Psoas muscle (tissue), 8 donors: ENCODE results near the gene HELLS. TPM values are rescaled to one million over a fixed set of nuclear protein-coding genes. Genes with fewer than 3 reads are reported as not detected.
"Not testable (repeated sequence)": the region's sequence is repeated elsewhere in the genome, so short reads cannot be mapped to it uniquely, and the experiment has no call there.

Experiments
- ATAC-seq, 4 donors: fragments of 200-7000 bp; cut with Tn5 transposase; one replicate each; pipeline ENCODE4 v1.9.1; 2020; ENCODE audit warnings: moderate library complexity in 3 of 4, mild to moderate bottlenecking in 2 of 4
- DNase-seq, 2 donors: peaks; one replicate each; pipeline ENCODE4 v3.0.0-alpha.2; 2020
- H3K27ac ChIP-seq: fragments of 200-600 bp; one replicate; pipeline ENCODE4 v1.8.0; 2022
- H3K27me3 ChIP-seq, 3 donors: fragments of 200-600 bp in 1 of 3; one replicate each; pipeline versions ENCODE4 v1.6.1 to v1.8.0; 2013 to 2022; ENCODE audit warnings: low read length in 2 of 3, mild to moderate bottlenecking in 2 of 3, moderate library complexity in 1 of 3; ENCODE audit not compliant: insufficient read depth in 3 of 3
- H3K36me3 ChIP-seq, 2 donors: fragments of 200-600 bp in 1 of 2; one replicate each; pipeline versions ENCODE4 v1.6.1 to v1.8.0; 2013 to 2022; ENCODE audit warnings: low read depth in 1 of 2, mild to moderate bottlenecking in 1 of 2, moderate library complexity in 1 of 2; ENCODE audit not compliant: insufficient read depth in 1 of 2
- H3K4me1 ChIP-seq: fragments of 200-600 bp; one replicate; pipeline ENCODE4 v1.8.0; 2022
- H3K4me3 ChIP-seq: fragments of 200-600 bp; one replicate; pipeline ENCODE4 v1.8.0; 2022; ENCODE audit warnings: mild to moderate bottlenecking
- H3K9me3 ChIP-seq: fragments of 200-600 bp; one replicate; pipeline ENCODE4 v1.8.0; 2022
- WGBS, 3 donors: extraction: QIAGEN DNeasy Blood & Tissue Kit; methylation state at CpG; one replicate each; pipeline versions ENCODE4 v1.1.6 to v1.1.7; 2013; 5-methylcytosine and 5-hydroxymethylcytosine counted together
- intact Hi-C, 2 donors: fragments of 100-400 bp; cut with DNase I; formaldehyde crosslinking; loops; one replicate each; pipeline versions ENCODE4 v1.11.0 to v1.14.2; 2022
- polyA plus RNA-seq, 3 donors: library from polyadenylated mRNA; stranded (reverse); fragments of 200-250 nt; gene quantifications; one replicate each; pipeline ENCODE4 v1.2.3, GENCODE V29; 2013
- total RNA-seq, 4 donors: library from RNA; stranded (reverse); fragmentation: NEBNext Ultra II Directional in 2 of 4; extraction: Animal tissue kit (Norgen Biotek cat#: 25700) in 2 of 4; gene quantifications; one replicate each; pipeline versions ENCODE4 v1.2.1 to v1.2.4, GENCODE V29; 2021 to 2023
- TF ChIP-seq, protein P1 (sequence below): fragments of 200-600 bp; IDR thresholded peaks from one replicate; pipeline ENCODE4 v1.8.0; 2022; ENCODE audit warnings: antibody characterized with exemption
- donor health status: healthy with polysubstance abuse.
- donor health status: DM: no; HTN: no; CAD: no; lungs with moderate emphysema.
- donor health status: Bipolar disorder and iron deficiency.
- donor health status: healthy.
- donor health status: DM: yes; HTN: yes; CAD: no.
- donor health status: DM: no; HTN: no; CAD: no.
- donor health status: DM: no; HTN: no; CAD: no.
- donor health status: DM: yes; HTN: yes; CAD: no.

HELLS gene
- total and polyA plus RNA-seq, 7 donors: 0.06 to 0.69 (median 0.37) TPM

DNA sequence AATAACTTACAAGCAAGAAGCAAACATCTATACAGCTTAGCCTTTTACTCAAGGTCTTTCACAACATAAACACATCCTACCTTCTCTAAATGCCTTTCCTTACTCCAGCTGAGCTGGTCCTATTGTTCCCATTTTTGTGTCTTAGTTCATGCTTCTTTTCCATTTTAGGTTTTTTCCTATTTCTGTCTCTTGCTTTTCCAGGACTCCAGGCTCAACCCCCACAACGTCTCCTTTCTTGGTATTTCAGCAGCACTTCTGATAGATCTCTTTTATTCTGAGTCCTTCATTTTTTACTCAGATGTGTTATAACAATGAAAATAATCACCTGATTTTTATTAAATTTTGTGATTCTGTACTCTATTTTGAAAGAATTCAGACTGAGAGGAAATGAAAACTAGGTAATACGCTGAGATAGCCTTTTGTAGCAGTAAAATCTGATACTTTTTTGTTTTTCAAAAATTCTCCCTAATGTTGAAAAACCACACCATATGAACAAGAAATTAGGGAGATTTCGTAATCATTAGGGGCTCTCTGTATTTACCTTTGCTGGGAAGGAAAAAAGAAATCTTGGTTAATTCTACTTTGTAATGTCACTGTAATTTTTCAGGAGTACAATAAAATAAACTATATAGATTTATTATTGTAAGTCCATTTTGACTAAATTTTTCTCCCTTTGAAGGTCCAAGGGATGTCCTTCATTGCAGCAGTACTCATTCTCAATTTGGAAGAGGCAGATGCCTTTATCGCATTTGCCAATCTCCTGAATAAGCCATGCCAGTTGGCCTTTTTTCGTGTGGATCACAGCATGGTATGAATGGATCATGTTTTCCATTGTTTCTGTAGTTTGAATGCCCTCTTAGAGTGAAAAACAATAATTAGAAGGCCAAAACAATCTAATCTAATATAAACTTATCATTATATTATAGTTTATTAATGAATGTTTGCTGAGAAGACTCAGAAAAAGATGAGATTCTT is 24.0 kb upstream of the HELLS start:
- 76 to 78% (median 77%) methylated on average over 5 of the region's 5 CpGs for WGBS, 3 donors
- Histone ChIP-seq H3K4me1 (no peaks in the 10 kb centered on the region), H3K27me3 (no peaks in the 10 kb centered on the region), H3K9me3 (no peaks in the 10 kb centered on the region), H3K4me3 (no peak overlapping the region), H3K36me3 (peaks cover 0 to 26% of the 10 kb centered on the region in 2 donors), H3K27ac (no peak overlapping the region)
- DNase-seq (no peak), ATAC-seq (no peak)
- intact Hi-C loops: no loop called here
- TF ChIP-seq, protein P1, sequence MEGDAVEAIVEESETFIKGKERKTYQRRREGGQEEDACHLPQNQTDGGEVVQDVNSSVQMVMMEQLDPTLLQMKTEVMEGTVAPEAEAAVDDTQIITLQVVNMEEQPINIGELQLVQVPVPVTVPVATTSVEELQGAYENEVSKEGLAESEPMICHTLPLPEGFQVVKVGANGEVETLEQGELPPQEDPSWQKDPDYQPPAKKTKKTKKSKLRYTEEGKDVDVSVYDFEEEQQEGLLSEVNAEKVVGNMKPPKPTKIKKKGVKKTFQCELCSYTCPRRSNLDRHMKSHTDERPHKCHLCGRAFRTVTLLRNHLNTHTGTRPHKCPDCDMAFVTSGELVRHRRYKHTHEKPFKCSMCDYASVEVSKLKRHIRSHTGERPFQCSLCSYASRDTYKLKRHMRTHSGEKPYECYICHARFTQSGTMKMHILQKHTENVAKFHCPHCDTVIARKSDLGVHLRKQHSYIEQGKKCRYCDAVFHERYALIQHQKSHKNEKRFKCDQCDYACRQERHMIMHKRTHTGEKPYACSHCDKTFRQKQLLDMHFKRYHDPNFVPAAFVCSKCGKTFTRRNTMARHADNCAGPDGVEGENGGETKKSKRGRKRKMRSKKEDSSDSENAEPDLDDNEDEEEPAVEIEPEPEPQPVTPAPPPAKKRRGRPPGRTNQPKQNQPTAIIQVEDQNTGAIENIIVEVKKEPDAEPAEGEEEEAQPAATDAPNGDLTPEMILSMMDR: no peak

GRCh38 chr10:94524146-94524545 is 21.4 kb upstream of the HELLS start:
- Histone ChIP-seq H3K4me1 (no peaks in the 10 kb centered on the region), H3K36me3 (peaks cover 0 to 26% of the 10 kb centered on the region in 2 donors), H3K27ac (no peak overlapping the region), H3K4me3 (no peak overlapping the region), H3K9me3 (no peaks in the 10 kb centered on the region), H3K27me3 (no peaks in the 10 kb centered on the region)
- TF ChIP-seq, protein P1: no peak
- intact Hi-C loops: no loop called here
- 87 to 99% (median 89%) methylated on average over 7 of the region's 7 CpGs for WGBS, 3 donors
- DNase-seq (no peak), ATAC-seq (no peak)

- Histone ChIP-seq H3K4me1 (no peaks in the 10 kb centered on the region), H3K9me3 (no peaks in the 10 kb centered on the region), H3K27ac (no peak overlapping the region), H3K27me3 (no peaks in the 10 kb centered on the region), H3K4me3 (no peak overlapping the region), H3K36me3 (peaks cover 0 to 26% of the 10 kb centered on the region in 2 donors)
- DNase-seq (no peak), ATAC-seq (no peak)
- intact Hi-C loops: no loop called here
- WGBS, 3 donors: 97 to 98% (median 98%) methylated on average over 5 of the region's 5 CpGs
- TF ChIP-seq, protein P1: no peak
These were observed 20.9 kb upstream of the HELLS start for GRCh38 chr10:94524711-94525110.

DNA sequence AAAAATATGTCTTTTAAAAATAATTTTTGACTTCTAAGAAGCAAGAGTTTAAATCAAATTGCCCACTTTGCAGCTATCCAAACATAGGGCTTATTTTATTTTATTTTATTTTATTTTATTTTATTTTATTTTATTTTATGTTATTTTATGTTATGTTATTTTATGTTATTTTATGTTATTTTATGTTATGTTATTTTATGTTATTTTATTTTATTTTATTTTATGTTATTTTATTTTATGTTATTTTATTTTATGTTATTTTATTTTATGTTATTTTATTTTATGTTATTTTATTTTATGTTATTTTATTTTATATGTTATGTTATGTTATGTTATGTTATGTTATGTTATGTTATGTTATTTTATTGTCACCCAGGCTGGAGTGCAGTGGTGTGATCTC is 14.0 kb upstream of the HELLS start:
- ATAC-seq, H3K27ac ChIP-seq, H3K27me3 ChIP-seq, DNase-seq, H3K4me3 ChIP-seq, intact Hi-C loops, H3K9me3 ChIP-seq, H3K4me1 ChIP-seq: not testable (repeated sequence)
- H3K36me3 ChIP-seq: peaks cover 0 to 45% of the 10 kb centered on the region in 2 donors

DNA sequence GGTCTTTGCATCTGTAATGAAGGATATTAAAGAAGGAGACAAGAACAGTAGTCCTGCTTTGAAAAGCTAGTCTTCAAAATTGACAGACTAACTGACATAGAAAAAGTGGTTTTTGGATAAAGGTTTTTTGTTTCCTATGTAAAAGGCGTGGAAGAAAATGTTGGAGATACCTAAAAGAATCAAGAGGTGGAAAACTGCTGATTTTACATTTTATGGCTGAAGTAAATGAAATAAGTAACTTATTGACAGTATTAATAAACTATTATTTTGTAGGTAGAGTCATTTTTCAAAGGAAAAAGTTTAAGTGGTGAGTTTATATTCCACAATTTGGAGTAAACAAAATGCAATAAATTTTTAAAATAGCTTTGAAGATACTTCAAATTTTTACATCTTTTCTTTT is 12.6 kb upstream of the HELLS start:
- H3K4me3 ChIP-seq: no peak overlapping the region
- DNase-seq (no peak), ATAC-seq (no peak)
- H3K27ac ChIP-seq: no peak overlapping the region
- H3K4me1 ChIP-seq: no peaks in the 10 kb centered on the region
- no peaks in the 10 kb centered on the region for H3K9me3 ChIP-seq
- TF ChIP-seq, protein P1: no peak
- H3K36me3 ChIP-seq: peaks cover 0 to 45% of the 10 kb centered on the region in 2 donors
- WGBS, 3 donors: 89 to 97% (median 93%) methylated on average over 1 of the region's 1 CpG
- no peaks in the 10 kb centered on the region for H3K27me3 ChIP-seq
- intact Hi-C loops: no loop called here

GRCh38 chr10:94542282-94542681 is 3.3 kb upstream of the HELLS start:
- H3K36me3 ChIP-seq, H3K27ac ChIP-seq, H3K27me3 ChIP-seq, intact Hi-C loops, H3K4me3 ChIP-seq, DNase-seq, ATAC-seq, H3K4me1 ChIP-seq, H3K9me3 ChIP-seq: not testable (repeated sequence)
- 85 to 92% (median 89%) methylated on average over 2 of the region's 2 CpGs for WGBS, 3 donors
